ENCODE data around the gene LIN28B.

The LIN28B gene

GRCh38 chr6:105015482-105015881 lies 58.6 kb downstream of the LIN28B start:
- no peak for DNase-seq

GRCh38 chr6:105019285-105019684 lies 62.4 kb downstream of the LIN28B start:
- DNase-seq = no peak

- DNase-seq = no peak
Measured at GRCh38 chr6:105021399-105021798, 64.5 kb downstream of the LIN28B start.

DNA sequence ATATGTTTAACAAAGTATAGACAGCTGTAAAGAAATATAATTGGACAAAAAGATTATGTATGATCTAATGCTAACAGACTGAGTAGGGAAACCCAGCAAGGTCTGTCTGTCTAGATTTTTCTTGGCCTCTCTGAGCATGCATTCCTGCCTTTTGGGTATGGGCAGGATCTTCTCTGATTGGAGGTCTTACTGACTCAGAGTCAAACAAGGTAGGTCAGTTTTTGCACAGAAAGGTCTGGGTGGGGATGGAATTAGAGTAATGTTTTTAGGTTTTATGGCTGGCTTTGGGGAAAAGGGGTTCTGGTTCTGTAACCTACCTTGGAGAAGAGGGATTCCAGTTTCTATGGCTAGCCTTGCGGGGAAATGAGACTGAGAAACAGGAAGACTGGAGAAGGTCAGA lies 65.5 kb downstream of the LIN28B start:
- DNase-seq = no peak

DNA sequence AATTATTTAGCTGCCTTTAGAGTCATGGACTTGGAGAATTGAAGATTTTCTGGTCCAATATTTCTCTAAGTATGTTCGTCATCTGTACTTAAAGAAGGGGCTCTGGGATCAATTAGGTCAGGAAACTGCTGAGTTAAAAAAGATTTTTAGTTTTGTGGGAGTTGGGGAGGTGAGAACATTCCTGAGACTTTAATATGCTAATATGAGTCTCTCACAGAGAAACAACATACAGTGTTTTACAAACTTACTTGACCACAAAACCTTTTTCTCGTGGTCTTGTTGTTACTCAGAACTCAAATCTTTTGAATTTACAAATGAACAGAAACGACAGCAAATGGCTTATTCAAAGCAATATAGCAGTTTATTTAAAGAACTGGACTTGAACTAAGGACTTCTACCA lies 67.9 kb downstream of the LIN28B start:
- DNase-seq = no peak

GRCh38 chr6:105028898-105029297 lies 72.0 kb downstream of the LIN28B start:
- no peak for DNase-seq

- no peak for DNase-seq
Measured at GRCh38 chr6:105029581-105029980, 72.7 kb downstream of the LIN28B start.

DNA sequence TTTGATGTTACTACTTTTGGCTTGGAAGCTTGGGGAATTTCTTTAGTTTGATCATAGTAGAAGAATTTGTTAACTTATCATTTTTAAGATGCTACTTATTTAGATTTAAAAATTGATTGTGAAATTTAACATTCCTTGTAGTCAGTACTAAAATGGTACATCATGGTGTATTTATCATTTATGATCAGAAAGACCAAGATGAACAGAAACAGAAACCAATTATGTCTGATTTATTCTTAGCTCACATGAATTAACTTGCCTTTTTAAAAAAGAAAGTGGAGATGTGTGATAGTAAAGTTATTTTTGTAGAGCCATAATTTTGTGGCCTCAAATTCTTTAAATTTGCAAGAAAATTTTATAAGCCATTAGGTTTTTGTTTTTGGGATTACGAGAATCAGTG lies 77.6 kb downstream of the LIN28B start:
- no peak for DNase-seq

DNA sequence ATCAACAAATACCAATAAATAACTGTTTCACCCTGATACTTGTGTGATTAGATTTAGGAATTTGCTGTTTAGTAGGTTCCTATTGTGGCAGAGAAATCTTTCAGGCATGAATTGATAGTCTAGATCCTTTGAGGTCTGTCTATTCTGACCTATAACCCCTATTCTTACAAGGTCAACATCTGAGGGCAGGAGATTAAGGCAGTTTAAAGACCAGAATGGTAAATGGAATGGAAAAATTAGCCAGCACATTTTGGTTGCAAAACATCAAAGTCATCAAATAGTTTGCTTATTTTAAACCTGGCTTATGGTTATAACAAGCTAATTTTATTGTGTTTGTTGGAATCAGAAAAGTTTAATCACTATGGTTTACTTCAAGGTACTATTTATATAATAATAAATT lies 78.4 kb downstream of the LIN28B start:
- DNase-seq = no peak

GRCh38 chr6:105036351-105036750 lies 79.4 kb downstream of the LIN28B start:
- no peak for DNase-seq

DNA sequence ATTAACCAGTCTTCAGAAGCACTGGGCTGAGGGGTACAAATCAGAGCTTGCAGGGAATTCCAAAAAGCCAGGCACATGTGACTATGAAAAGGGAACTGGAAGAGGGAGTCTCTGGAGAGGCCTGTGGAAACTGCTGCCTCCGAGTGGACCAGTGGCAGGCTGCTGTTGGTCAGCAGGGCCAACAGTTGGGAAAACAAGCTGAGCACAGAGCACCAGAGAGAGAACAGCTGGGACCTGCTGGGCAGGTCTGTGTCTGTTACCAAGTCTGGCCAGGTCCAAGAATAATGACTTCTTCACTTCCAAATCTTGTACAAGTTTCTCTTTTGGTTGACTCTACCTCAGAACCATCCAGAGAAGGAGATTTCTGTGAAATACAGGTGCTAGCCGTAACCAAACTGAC lies 81.4 kb downstream of the LIN28B start:
- no peak for DNase-seq

GRCh38 chr6:105041880-105042279 lies 85.0 kb downstream of the LIN28B start:
- no peak for DNase-seq

DNA sequence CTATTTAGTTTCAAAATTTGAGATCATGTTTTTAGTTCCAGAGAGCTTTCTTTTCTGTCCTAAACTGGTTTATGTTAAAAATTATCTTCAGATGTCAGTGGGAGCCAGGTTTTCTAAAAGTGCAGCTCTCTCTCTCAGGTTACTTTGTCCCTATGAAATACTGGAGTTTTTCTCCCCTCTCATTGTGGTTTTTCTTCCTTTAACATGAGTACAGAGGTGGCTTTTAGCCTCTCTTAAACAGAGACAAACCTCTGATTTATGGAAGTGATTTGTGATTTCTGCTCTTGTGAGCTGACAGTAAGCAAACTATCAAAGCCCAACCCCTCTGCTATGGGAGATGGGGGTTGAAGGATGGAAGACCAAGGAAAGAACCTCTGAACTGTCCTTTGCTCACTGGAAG lies 85.7 kb downstream of the LIN28B start:
- DNase-seq = no peak

GRCh38 chr6:105043979-105044378 lies 87.1 kb downstream of the LIN28B start:
- DNase-seq = no peak

- no peak for DNase-seq
Measured at GRCh38 chr6:105045526-105045925, 88.6 kb downstream of the LIN28B start.

DNA sequence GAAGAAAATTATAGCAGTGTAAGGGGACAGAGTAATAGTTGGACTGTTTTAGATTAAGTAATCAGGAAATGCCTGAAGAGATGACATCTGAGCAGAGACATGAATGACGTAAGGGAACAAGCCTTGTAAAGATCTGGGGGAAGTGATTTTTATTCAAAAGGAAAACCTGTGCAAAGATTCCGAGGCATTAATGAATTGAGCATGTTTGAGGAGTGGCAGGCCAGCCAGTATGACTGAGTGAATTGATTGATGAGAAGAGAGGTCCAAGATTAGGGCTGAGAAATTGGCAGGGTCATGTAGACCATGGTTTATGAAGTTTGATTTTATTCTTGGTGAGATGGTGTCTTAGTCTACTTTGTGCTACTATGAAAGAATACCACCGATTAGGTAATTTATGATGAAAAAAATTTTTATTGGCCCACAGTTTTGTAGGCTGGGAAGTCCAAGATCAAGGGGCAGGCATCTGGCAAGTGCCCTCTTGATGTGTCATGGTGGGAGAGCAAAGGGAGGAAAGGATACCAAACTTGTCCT lies 95.1 kb downstream of the LIN28B start:
- no peak for DNase-seq

- DNase-seq = no peak
Measured at GRCh38 chr6:105056646-105057045, 99.7 kb downstream of the LIN28B start.

DNA sequence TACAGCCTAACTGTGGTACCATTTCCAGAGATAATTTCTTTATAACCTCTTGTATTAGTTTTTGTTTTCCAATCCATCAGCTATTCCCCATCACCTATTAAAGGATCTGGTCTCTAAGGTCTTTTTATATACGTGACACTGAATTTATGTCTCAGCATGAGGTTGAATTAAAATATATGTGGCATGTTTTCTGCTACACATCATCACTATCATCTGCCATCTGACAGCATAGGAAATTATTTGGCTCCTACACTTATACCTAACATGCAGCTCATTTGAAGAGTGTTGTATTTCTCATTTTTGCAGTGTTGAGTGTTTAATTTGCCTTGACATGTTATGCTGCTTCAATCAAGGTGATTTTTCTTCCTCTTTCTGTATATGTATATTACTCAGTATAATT lies 100.3 kb downstream of the LIN28B start:
- DNase-seq = no peak

DNA sequence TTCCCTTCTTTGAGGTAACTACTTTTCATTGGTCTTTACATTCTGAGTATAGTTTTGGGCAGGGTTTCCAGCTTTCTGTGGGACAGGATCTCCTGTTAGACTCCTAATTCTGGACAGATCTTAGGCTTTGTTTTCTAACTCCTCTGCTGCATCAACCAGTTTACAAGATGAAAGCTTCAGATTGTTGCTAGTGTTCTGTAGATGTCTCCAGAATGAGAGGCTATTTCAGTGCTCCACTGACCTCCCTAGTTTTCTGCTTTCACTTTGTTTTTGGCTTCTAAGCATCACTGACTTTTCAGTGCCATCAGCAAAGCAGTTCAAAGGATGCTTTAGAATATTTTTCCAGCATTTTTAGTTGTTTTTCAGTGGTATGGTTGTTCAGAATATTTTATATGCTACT lies 101.4 kb downstream of the LIN28B start:
- no peak for DNase-seq

GRCh38 chr6:105058846-105059245 lies 101.9 kb downstream of the LIN28B start:
- DNase-seq = no peak

GRCh38 chr6:105066233-105066632 lies 109.3 kb downstream of the LIN28B start:
- DNase-seq = no peak

DNA sequence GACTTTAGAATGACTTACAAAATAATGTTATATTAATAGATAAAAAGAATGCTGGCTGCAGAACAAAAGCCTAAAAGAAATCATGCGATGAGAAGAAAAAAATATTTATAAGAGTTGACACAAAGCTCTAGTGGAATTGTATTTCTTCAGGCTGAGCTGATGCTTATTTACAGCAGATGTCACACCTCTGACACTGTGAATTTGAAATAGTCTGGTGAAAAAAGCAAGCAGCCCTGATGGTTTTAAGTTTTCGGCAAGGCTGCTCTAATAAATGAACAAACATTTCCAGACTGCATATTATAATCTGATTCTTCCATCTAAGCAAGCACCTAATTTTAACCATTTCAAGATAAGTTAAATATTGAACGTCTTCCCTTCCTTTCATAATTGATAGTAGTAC lies 109.9 kb downstream of the LIN28B start:
- no peak for DNase-seq

GRCh38 chr6:105067329-105067728 lies 110.4 kb downstream of the LIN28B start:
- DNase-seq = no peak

DNA sequence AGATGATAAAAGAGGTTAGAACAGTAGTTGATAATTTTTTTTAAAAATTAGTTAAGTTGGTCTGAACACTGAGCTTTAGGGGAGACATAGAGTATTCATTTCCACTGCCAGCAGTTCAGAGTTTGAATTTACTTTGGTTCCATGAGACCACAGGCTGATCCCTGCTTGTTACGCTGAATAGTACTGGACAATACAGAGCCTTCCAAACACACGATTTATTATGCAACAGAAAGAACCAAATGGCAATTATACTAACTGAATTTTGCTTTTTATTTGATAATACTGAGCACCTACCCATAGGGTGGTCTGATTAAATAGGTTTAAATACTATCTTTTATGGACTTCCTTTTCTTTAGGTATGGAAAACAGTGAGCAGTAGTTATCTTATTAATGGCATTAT lies 111.5 kb downstream of the LIN28B start:
- no peak for DNase-seq

DNA sequence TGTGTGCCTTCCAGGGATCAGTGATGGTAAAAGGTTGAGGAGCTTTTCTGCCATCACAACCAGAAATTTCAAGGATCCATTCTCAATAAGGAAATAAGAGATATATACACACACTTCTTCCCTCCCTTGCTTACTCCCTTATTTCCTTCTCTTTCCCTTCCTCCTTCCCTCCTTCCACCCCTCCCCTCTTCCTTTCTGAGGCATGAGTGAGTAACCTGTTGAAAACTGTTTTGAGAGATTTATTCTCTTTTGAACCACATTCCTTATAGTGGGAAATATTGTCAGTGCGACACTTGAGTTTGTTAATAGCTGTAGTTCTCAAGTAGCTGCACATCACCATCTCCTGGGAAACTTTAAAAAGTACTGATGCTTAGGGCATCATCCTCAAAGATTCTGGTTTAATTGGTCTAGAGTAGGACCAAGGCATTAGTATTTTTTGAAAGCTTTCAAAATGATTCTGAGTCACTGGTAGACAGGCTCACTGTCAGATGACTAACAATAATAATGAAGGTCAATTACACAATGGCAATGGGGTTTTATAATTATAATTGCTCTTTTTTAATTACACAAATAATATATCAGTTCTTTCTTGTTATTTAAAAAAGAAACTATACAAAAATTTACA lies 113.0 kb downstream of the LIN28B start:
- no peak for DNase-seq

Data from NCI-H1436 (cell line).